ENCODE data around the gene UPK3BL1.
"Not testable (repeated sequence)": the region's sequence is repeated elsewhere in the genome, so short reads cannot be mapped to it uniquely, and the experiment has no call there.

UPK3BL1 gene

DNA sequence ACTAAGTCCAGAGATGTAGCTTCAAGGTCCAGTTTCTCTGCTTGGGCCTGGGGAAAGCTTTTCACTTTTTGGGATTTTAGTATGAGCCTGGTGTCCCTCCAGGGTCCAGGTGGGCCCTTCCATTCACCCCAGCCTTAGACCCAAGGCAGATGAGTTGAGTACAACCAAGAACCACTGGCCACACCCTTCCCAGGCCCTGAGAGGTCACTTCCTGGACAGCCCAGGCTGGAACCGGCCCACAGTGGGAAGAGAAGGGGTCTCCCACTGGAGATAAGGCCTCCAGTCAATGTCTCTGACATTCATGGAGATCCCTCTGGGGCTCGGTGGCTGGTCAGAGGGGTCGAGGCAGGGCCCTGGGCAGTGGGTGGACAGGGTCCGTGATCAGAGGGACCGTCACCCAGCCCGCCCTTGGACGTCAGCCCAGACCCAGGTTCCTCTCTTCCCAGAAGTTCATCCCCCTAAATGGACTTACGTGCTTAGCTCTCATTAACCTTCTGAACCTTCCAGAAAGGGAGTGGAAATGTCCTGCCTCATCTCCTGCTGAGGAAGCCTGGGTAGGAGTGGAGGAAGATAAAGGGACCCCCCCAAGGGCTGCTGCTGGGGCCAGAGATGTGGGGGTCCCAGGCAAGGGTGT lies 15.2 kb downstream of the UPK3BL1 start:
- not testable (repeated sequence) for DNase-seq

DNA sequence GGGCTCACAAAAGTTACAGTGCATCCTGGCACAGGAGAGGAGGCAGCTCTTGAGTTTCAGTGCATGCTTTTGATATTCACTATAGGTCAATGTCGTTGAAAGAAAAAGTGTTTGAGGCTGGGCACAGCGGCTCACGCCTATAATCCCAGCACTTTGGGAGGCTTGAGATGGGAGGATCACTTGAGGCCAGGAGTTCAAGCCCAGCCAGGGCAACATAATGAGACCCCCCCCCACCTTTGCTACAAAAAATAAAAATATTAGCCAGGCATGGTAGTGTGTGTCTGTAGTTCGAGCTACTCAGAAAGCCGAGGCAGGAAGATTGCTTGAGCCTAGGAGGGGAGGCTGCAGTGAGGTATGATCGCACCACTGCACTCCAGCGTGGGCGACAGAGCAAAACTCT lies 24.5 kb downstream of the UPK3BL1 start:
- not testable (repeated sequence) for DNase-seq

DNA sequence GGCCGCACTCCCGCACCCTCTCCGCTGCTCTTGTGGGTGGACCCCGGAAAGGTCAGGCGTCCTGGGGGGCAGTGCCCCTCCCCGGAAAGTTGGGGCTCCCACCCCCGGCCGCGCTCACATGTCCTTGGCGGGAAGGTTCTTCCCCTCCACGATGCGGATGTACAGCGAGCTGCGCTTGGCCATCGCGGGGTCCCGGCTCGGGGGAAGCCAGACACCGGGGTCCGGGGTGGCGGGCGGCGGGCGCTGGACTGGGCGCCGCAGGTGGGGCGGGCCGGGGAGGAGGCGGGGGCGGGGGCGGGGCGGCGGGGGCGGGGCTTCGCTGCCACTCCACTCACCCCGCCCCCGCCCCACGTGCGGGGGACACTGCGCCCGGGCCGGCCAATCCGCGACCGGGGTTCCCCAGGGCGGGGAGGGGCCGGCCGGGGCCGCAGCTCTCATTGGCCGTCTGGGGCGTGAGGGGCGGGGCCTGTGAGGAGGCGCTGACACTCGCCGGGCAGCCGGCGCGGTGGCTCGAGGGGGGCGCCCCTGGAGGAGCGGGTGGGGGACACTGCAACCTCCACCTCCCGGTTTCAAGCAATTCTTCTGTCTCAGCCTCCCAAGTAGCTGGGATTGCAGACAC lies 26.0 kb downstream of the UPK3BL1 start, which contains the start of gene RASA4:
RASA4 (minus strand) TSS at position 250 of the 619 bp plus-strand sequence; CDS start at position 183, 67 bp downstream.
- not testable (repeated sequence) for DNase-seq

DNA sequence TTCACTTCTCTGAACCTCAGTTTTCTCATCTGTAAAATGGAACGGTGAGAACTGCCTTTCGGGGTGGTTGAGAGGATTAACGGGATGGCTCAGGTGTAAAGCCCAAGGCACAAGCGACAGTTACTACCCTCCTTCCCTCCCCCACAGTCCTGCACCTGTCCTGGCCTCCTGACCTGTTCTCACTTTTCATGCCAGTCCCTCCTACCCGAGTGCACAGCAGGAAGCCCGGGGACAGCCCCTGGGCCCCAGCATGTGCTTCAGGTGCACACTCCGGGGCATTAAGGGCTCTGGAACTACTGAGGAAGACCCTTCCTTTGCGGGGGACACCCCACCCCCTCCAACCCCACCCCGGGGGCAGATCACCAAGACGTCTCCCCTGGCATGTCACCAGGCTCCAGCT lies 26.7 kb downstream of the UPK3BL1 start:
- DNase-seq = not testable (repeated sequence)

DNA sequence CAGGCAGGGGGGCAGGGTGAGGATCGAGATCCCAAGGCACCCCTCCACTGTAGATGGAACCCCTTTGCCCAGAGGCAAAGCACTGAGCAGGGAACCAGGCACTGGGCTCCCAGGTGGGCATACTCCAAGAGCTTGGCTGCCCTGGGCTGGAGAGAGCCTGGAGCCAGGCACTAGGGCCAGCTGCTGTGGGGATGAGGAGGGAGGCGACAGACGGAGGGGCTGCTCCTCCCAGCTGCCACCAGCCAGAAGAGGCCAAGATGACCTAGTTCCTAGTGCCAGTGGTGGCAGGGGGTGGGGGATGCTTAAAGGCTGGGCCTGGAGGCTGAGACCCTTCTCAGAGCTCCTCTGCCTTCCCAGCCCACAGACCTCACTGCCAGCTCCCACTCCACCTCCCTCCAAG lies 27.7 kb downstream of the UPK3BL1 start:
- DNase-seq = not testable (repeated sequence)

DNA sequence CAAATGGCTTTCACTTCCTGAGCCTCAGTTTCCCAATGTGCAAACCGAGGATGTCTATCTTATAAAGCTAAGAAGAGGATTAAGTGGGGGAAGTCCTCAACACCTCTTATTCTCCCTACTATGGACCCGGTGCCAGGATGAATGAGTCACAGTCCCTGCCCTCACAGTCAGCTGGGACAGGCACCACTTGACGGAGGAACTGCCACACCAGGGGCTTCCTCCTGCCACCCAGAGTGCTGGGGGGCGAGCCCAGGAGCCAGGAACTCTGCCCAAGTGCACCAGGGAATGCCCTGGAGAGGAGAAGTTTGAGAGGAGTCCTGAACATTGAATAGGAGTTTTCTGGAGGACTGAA lies 28.3 kb downstream of the UPK3BL1 start:
- DNase-seq = not testable (repeated sequence)

DNA sequence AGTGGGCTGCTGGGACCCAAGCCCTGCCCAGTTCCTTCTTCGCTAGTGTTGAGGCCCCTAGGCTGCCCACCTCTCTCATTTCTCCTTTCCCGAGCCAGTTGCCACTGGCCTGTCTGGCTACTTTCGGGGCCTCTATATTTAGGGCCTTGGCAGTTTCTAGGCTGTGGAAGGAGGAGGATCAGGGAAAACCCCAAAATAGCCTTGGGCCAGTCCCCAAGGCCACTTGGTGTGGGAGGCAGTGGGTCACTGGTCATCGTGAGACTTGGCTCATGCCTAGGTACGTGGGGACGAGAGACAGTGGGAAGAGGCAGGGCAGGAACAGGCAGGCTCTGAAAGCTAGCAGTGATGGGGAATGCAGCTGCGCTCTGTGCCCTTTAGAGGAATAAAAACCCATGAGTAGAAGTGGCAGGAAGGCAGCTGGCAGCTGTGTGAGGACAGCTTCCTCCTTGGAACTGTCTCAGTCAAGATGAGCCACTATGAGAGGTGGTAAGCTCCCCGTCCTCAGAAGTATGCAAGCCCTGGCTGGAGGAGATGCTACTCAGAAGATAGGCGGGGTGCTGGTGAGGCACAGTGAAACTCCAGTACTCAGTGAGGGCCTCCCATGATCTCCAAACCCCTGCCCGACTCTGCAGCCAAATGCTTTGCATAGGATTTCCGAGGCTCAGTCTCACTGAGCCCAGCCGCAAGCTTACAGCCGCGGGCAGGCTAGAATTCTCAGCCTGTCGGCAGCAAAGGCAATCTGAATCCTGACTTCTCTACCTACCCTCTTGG lies 28.8 kb downstream of the UPK3BL1 start:
- DNase-seq = not testable (repeated sequence)

DNA sequence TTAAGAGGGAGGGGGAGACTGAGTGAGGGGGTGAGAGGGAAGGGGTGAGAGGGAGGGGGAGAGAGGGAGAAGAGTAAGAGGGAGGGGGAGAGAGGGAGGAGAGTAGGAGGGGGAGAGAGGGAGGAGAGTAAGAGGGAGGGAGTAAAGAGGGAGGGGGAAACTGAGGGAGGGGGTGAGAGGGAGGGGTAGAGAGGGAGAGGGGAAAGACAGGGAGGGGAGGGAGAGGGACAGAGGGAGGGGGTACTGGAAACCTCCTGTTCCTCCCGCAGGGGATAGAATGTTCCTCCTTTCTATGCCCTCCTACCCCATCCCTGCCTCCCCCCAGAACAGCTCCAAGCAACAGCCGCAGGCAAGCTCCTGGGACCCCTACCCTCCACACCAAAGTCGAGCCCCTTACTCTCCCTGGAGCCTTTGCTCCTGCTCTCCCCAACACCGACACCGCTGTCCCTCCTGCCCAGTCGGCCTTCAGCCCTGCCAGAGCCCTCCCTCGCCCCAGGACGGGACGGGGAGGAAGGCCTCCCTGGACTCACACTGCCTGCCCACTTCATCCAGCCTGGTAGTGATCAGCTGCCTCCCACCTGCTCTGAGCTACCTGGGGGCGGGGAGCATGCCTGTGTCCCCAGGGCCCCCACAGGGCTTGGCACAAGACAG lies 30.8 kb downstream of the UPK3BL1 start:
- DNase-seq = not testable (repeated sequence)

DNA sequence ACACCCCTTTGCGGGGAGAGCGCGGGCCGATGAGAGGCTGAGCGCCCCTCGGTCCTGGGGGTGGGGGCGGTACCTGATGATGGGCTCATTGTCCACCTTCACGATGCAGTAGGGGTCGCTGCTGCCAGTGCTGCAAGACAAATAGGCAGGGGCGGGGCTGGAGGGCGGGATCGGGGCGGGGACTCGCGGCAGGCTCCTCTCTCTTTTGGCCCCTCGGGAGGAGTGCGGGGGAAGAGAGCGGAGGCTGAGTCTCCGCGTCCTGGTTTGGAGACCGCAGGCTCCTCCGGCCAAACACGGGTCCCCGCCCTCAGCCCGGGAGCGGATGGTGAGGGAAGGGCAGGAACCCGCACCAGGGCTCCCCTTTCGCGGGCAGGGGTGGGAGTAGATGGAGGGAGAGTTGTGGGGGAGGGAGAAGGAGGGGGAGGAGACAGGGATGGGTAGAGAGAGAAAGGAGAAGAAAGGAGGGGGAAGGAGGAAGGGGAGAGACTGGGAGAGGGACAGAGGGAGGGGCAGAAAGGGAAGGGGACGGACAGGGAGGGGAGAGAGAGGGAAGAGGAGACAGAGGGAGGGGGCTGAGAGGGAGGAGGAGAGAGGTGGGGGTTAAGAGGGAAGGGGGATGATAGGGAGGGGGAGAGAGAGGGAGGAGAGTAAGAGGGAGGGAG lies 31.4 kb downstream of the UPK3BL1 start:
- not testable (repeated sequence) for DNase-seq

DNA sequence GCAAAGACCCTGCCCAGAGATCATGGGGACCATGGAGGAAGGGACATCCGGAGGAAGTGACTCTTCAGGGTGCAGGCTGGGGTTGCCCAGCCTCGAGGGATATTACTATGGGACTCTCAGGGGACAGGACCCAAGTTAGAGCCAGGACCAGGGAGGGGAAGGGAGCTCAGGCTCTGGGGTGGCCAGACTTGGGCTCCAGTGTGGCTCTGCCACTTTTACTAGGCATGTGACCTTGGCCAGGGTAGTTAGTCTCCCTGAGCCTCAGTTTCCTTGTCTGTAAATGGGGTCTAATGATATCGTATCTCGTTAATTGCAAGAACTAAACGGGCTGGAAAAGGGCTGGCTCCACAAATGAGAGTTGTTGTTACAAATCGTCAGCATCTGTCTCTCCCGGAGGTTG lies 32.1 kb downstream of the UPK3BL1 start:
- not testable (repeated sequence) for DNase-seq

DNA sequence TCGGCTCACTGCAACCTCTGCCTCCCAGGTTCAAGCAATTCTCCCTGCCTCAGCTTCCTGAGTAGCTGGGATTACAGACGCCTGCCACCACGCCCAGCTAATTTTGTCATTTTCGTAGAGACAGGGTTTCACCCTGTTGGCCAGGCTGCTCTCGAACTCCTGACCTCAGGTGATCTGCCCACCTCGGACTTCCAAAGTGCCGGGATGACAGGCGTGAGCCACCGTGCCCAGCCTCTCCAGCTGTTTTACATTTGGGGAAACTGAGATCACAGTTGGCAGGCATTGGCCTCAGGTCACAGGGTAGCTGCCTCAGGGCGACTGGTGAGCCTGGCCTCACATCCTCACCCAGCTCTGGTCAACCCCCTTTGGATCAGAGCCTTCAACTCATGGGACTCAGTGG lies 32.9 kb downstream of the UPK3BL1 start:
- not testable (repeated sequence) for DNase-seq

DNA sequence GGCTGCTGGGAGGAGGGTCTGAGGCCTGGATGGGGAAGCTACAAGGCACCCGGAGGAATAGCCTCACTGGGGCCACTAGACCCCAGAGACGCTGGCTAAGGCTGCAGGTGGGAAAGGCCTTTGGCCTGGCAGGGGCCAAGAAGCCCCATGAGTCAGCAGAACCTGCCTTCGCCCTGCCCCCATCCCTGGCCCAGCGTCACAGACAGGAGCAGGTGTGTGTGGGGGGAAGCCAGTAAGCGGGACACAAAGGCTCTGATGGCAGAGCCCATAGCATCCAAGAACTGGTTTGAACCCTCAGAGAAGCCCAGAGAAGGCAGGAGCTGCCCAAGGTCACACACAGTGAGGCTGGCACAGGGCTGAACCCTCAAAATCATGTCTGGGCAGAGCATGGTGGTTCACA lies 35.7 kb downstream of the UPK3BL1 start:
- DNase-seq = not testable (repeated sequence)

DNA sequence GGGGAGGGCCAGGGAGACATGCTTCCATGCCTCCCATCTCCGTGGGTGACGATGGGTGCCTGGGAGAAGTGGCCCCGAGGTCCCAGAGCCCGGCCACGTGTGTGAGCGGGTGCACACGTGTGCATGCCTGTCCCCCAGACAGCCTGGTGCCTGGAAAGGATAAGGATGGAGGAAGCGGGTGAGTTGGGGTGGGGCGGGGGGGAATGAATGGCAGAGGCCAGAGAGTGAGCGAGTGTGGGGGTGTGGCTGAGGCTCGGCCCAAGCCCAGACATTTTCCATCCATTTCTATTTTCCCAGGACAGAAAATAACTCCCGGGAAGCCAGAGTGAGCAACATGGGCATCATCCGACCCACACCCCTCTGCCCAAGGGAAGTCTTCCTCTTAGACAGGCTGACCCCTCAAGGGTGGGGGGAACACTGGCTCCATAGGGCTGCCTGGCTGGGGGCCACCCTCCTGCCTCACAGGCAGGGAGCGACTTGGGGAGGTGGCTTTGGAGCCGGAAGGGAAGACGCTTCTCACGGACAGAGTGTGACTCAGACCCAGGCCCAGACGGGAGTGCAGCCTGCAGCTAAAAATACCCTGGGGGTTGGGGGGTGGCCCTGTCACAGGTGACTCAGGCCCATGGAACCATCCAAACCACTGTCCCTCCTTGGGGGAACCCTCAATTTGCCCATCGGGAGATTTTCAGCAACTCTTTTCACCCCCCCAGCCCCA lies 38.0 kb downstream of the UPK3BL1 start:
- not testable (repeated sequence) for DNase-seq

DNA sequence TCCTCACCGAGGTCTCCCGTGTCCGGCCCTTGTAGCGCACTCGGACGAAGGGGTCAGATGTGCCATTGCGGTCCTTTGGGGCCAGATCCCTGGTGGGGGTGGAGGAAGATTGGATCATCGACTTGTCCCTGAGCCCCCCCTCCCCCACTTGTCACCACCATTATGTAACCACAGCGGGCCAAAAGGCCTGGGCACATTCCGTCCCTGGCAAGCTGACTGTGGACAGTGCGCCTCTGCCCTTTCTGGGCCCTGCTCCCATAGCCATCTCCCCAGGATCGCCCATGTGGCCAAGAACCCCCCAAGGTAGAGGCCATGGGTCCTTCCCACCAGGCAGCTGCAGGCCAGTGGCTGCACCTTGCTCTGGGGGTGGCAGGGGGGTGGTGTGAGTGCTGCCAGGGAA lies 40.3 kb downstream of the UPK3BL1 start:
- not testable (repeated sequence) for DNase-seq

DNA sequence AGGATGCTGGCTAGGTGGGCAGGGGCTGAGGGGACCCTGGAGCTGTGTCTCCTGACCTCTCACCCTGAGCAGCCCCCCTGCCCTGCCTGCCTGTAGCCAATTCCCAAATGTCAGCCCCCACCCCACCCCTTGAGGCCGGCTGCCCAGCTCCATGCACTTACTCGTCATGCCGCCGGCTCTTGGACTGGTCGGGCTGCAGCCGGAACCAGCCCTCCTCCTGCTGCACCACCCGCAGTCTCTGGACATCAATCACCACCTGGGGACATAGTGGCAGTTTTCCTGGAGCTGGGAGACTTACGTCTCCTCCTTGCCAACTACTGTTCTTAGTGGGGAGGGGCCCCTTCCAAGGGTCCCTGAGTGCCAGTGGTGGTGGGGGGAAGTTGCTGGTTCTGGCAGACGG lies 42.9 kb downstream of the UPK3BL1 start:
- DNase-seq = not testable (repeated sequence)

DNA sequence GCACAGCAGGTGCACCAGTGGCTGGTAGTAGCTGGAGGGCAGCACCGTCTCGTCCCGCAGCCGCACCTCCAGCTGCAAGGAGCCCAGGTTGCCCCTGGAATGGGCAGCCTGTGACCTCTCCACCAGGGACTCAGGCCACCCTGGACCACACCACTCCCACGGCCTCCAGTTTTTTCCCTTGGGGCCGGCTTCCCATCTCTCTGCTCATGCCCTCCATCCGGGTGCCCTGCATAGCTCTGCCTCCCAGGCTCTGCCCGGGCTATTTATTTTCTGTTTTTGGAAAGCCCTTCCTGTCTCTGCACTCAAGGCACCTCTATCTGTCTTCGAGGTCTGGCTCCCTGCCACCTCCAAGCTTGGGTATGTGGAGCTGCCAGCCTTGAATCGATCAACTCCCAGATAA lies 46.6 kb downstream of the UPK3BL1 start:
- DNase-seq = not testable (repeated sequence)

DNA sequence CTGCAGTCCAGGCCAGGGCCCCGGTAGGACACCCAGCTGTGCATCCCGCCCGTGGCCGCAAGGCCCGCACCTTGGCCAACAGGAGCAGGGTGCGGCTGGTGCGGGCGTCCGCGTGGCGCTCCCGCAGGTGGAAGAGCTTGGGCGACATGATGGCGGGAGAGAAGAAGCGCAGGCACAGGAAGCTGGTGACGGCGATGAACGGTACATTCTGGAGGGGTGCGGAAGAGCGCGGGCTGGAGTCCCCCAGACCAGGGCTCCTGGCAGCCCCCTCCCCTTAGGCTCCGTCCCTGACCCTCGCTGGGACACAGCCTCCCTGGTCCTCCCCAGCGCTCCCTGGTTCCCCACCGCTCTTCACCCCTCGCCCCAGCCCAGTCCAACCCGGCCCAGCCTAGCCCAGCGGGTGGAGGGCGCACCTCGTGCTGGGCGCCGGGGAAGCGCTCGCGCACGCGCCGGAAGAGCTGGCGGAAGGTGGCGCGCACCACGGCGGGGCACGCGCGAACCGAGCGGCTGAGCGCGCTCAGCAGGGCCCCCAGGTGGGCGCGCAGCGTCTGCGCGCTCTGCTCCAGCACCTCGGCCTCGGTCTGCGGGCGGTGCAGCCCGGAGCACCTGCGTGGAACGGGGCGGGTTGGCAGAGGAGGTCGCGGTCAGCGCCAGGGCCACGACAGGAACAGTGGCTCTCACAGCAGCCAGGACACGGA lies 48.8 kb downstream of the UPK3BL1 start:
- DNase-seq = not testable (repeated sequence)

DNA sequence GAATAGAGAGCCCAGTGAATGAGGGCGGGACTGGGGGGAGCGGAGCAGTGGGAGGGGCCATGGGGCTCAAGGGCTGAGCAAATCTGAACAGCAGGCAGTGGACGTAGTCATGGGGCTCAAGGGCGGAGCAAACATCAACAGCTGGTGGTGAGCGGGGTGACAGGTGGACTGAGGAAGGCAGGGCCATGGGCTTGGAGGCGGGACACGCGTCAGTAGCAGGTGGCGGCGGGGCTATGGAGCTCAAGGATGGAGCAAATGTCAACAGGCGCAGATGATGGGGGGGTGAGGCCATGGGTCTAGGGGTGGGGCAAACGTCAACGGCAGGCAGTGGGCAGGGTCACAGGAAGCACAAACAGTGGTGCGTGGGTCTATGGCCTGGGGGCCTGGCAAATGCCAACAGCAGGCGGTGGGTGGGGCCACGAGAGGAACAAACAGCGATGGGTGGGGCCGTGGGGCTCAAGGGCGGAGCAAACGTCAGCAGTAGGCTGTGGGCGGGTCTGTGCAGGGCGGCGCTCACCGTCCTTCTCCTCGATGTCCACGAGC lies 50.0 kb downstream of the UPK3BL1 start:
- DNase-seq = not testable (repeated sequence)

DNA sequence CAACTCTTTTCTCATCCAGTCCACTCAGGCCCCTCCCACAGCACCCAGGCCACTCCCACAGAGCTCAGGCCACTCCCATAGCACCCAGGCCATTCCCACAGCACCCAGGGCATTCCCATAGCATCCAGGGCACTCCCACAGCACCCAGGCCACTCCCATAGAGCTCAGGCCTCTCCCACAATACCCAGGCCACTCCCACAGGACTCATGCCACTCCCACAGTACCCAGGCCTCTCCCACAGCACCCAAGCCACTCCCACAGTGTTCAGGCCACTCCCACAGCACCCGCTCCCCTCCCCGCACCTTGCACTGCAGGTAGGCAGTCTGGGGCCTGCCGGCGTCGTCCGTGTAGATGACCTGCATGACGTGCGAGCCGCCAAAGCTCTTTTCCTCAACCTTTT lies 52.7 kb downstream of the UPK3BL1 start:
- not testable (repeated sequence) for DNase-seq

Data from NCI-H1048 (cell line).